Liver (tissue), 9 donors: ENCODE results near the gene TRIM32. TPM values are rescaled to one million over a fixed set of nuclear protein-coding genes. Genes with fewer than 3 reads are reported as not detected.

Source experiments
- DNase-seq: peaks from one replicate; pipeline ENCODE4 v3.0.0-alpha.2; 2017; ENCODE audit warnings: low spot score
- H3K27ac ChIP-seq, 2 donors: one replicate each; pipeline ENCODE4 v1.7.0; 2013; ENCODE audit warnings: inconsistent platforms in 2 of 2, low read length in 2 of 2, control low read depth in 1 of 2, low read depth in 1 of 2, mild to moderate bottlenecking in 1 of 2
- H3K27me3 ChIP-seq, 4 donors: one replicate each; pipeline versions ENCODE4 v1.6.1 to v1.7.0; 2013; ENCODE audit warnings: low read length in 3 of 4, inconsistent platforms in 1 of 4, mild to moderate bottlenecking in 1 of 4, moderate library complexity in 1 of 4; ENCODE audit not compliant: control insufficient read depth in 4 of 4, insufficient read depth in 4 of 4
- H3K36me3 ChIP-seq, 4 donors: one replicate each; pipeline versions ENCODE4 v1.6.1 to v1.7.0; 2013; ENCODE audit warnings: low read length in 3 of 4, mild to moderate bottlenecking in 3 of 4, low read depth in 1 of 4, moderate library complexity in 1 of 4; ENCODE audit not compliant: control insufficient read depth in 4 of 4, insufficient read depth in 3 of 4
- H3K4me1 ChIP-seq, 4 donors: one replicate each; pipeline versions ENCODE4 v1.6.1 to v1.7.0; 2013; ENCODE audit warnings: low read length in 3 of 4, mild to moderate bottlenecking in 3 of 4, moderate library complexity in 1 of 4; ENCODE audit not compliant: control insufficient read depth in 4 of 4, insufficient read depth in 4 of 4
- H3K4me3 ChIP-seq, 3 donors: one replicate each; pipeline versions ENCODE4 v1.6.1 to v1.7.0; 2013; ENCODE audit warnings: low read length in 3 of 3, control low read depth in 1 of 3, low read depth in 1 of 3, mild to moderate bottlenecking in 1 of 3
- H3K9ac ChIP-seq, 2 donors: one replicate each; pipeline ENCODE4 v1.7.0; 2013; ENCODE audit warnings: low read length in 2 of 2, mild to moderate bottlenecking in 2 of 2, moderate library complexity in 2 of 2, control low read depth in 1 of 2, low read depth in 1 of 2
- H3K9me3 ChIP-seq, 4 donors: one replicate each; pipeline versions ENCODE4 v1.6.1 to v1.7.0; 2013; ENCODE audit warnings: low read length in 3 of 4; ENCODE audit not compliant: control insufficient read depth in 4 of 4
- ATF3 ChIP-seq: IDR thresholded peaks from 2 replicates; pipeline ENCODE4 v1.6.1; 2016; ENCODE audit warnings: antibody characterized with exemption
- EGR1 ChIP-seq, 2 donors: IDR thresholded peaks; 2 replicates each; pipeline ENCODE4 v1.6.1; 2016 to 2018; ENCODE audit warnings: antibody characterized with exemption in 2 of 2, low read depth in 2 of 2
- FOXA1 ChIP-seq: IDR thresholded peaks from 2 replicates; pipeline ENCODE4 v1.6.1; 2016; ENCODE audit warnings: antibody characterized with exemption
- FOXA2 ChIP-seq: IDR thresholded peaks from 2 replicates; pipeline ENCODE4 v1.6.1; 2016; ENCODE audit warnings: antibody characterized with exemption
- GABPA ChIP-seq, 2 donors: IDR thresholded peaks in 1 of 2; conservative IDR thresholded peaks in 1 of 2; 2 replicates each; pipeline ENCODE4 v1.6.1; 2016; ENCODE audit warnings: antibody characterized with exemption in 2 of 2, mild to moderate bottlenecking in 1 of 2, moderate library complexity in 1 of 2
- HNF4A ChIP-seq, 2 donors: conservative IDR thresholded peaks; 2 replicates each; pipeline ENCODE4 v1.6.1; 2016; ENCODE audit warnings: antibody characterized with exemption in 2 of 2, mild to moderate bottlenecking in 2 of 2
- HNF4G ChIP-seq: IDR thresholded peaks from 2 replicates; pipeline ENCODE4 v1.6.1; 2016; ENCODE audit warnings: antibody characterized with exemption
- JUND ChIP-seq, 2 donors: IDR thresholded peaks; 2 replicates each; pipeline ENCODE4 v1.6.1; 2016; ENCODE audit warnings: antibody characterized with exemption in 2 of 2
- NR2F2 ChIP-seq: IDR thresholded peaks from 2 replicates; pipeline ENCODE4 v1.6.1; 2016; ENCODE audit warnings: antibody characterized with exemption
- RAD21 ChIP-seq, 2 donors: IDR thresholded peaks; 2 replicates each; pipeline ENCODE4 v1.6.1; 2016; ENCODE audit warnings: antibody characterized with exemption in 2 of 2, mild to moderate bottlenecking in 2 of 2
- SP1 ChIP-seq: IDR thresholded peaks from 2 replicates; pipeline ENCODE4 v1.6.1; 2018; ENCODE audit warnings: antibody characterized with exemption, mild to moderate bottlenecking
- TAF1 ChIP-seq: conservative IDR thresholded peaks from 2 replicates; pipeline ENCODE4 v1.6.1; 2016; ENCODE audit warnings: antibody characterized with exemption, mild to moderate bottlenecking
- YY1 ChIP-seq: IDR thresholded peaks from 2 replicates; pipeline ENCODE4 v1.6.1; 2016; ENCODE audit warnings: antibody characterized with exemption, mild to moderate bottlenecking
- WGBS: extraction: QIAGEN DNeasy Blood & Tissue Kit; methylation state at CpG from one replicate; pipeline ENCODE4 v1.1.7; 2013; 5-methylcytosine and 5-hydroxymethylcytosine counted together
- polyA plus RNA-seq, 2 donors: library from polyadenylated mRNA; stranded (reverse) in 1 of 2; unstranded in 1 of 2; fragments of 200-250 nt in 1 of 2; fragments of >200 nt in 1 of 2; fragmentation: Nextera tagmentation in 1 of 2; extraction: Ambion mirVana in 1 of 2; gene quantifications; one replicate each; pipeline versions ENCODE4 v1.2.1 to v1.2.3, GENCODE V29; 2013 to 2015
- total RNA-seq, 2 donors: library from RNA; depleted of rRNA; stranded (reverse); fragments of >200 nt; gene quantifications; one replicate each; pipeline ENCODE4 v1.2.3, GENCODE V29; 2014
- TF ChIP-seq, protein P1 (sequence below): IDR thresholded peaks from 2 replicates; pipeline ENCODE4 v1.6.1; 2016; ENCODE audit warnings: antibody characterized with exemption
- TF ChIP-seq, protein P2 (sequence below): IDR thresholded peaks from 2 replicates; pipeline ENCODE4 v1.6.1; 2016; ENCODE audit warnings: antibody characterized with exemption, mild to moderate bottlenecking
- TF ChIP-seq, protein P3 (sequence below): IDR thresholded peaks from 2 replicates; pipeline ENCODE4 v1.6.1; 2016; ENCODE audit warnings: antibody characterized with exemption
- donor health status: healthy.
- donor health status: healthy.
- donor health status: healthy.
- donor health status: healthy.
- donor health status: healthy.

TRIM32 gene
- total and polyA plus RNA-seq, 4 donors: 3.0 to 5.9 (median 3.5) TPM

DNA sequence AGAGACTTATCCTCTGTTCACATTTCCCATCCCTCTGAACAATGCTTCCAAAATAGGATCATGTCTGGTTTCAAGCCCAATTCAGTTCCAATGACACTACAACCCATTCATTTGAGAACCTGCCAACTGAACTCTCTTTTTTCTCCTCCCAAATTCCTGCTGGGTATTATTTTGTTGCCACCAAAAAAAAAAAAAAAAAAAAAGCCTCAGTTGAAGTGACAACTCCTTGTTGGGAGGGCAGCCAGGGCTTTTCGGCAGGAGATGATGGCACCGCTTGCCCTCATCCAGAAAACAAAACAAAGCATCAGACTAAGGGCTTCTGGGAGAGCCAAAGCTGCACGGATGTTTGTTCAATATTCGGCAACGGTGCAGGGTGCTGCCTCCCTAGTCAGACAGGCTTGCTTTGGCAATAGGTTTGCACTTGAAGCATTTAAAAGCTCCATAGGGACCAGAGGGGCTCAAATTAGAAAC is 30.6 kb upstream of the TRIM32 start:
- no peak for DNase-seq
- Histone ChIP-seq H3K9me3 (no peaks in the 10 kb centered on the region), H3K4me1 (no peaks in the 10 kb centered on the region), H3K27ac (no peak overlapping the region), H3K36me3 (no peaks in the 10 kb centered on the region), H3K4me3 (no peak overlapping the region), H3K27me3 (no peaks in the 10 kb centered on the region), H3K9ac (no peak overlapping the region)
- TF ChIP-seq, protein P1, sequence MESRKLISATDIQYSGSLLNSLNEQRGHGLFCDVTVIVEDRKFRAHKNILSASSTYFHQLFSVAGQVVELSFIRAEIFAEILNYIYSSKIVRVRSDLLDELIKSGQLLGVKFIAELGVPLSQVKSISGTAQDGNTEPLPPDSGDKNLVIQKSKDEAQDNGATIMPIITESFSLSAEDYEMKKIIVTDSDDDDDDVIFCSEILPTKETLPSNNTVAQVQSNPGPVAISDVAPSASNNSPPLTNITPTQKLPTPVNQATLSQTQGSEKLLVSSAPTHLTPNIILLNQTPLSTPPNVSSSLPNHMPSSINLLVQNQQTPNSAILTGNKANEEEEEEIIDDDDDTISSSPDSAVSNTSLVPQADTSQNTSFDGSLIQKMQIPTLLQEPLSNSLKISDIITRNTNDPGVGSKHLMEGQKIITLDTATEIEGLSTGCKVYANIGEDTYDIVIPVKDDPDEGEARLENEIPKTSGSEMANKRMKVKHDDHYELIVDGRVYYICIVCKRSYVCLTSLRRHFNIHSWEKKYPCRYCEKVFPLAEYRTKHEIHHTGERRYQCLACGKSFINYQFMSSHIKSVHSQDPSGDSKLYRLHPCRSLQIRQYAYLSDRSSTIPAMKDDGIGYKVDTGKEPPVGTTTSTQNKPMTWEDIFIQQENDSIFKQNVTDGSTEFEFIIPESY: no peak
- TF ChIP-seq NR2F2 (no peak), GABPA (IDR thresholded peaks at IDR 0.05 in 1 of 2, conservative IDR thresholded peaks at IDR 0.05 in 1 of 2) (no peak), FOXA2 (no peak), TAF1 (no peak), EGR1 (IDR thresholded peaks at IDR 0.05; ENCODE audit: low read depth in 2 of 2) (no peak), HNF4G (no peak), HNF4A (conservative IDR thresholded peaks at IDR 0.05) (no peak), JUND (IDR thresholded peaks at IDR 0.05) (no peak), YY1 (no peak), RAD21 (IDR thresholded peaks at IDR 0.05) (no peak)
- 71% methylated on average over 5 of the region's 5 CpGs for WGBS

DNA sequence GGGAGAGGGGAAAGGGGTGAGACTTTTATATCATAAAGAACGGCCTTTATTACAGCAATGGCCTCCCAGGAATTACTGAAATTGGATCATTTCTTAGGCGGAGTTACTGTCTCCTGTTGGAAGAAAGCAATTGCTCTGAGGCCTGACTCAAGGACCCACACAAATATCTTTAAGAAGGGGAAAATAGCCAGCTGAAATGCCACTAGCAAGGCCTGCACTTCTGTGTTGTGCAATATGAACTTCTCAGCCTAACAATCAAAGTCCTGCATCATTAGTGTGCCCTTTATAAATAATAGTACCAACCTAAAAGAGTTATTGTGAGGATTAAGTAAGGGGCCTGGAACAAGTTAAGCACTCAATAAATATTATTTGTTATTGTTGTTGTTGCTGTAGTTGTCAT is 30.1 kb upstream of the TRIM32 start:
- no peak overlapping the region for H3K27ac ChIP-seq
- no peaks in the 10 kb centered on the region for H3K4me1 ChIP-seq
- H3K9me3 ChIP-seq: no peaks in the 10 kb centered on the region
- WGBS: 88% methylated on average over 2 of the region's 2 CpGs
- H3K36me3 ChIP-seq: no peaks in the 10 kb centered on the region
- H3K9ac ChIP-seq: no peak overlapping the region
- no peak overlapping the region for H3K4me3 ChIP-seq
- no peaks in the 10 kb centered on the region for H3K27me3 ChIP-seq
- no peak for DNase-seq
- TF ChIP-seq, protein P2, sequence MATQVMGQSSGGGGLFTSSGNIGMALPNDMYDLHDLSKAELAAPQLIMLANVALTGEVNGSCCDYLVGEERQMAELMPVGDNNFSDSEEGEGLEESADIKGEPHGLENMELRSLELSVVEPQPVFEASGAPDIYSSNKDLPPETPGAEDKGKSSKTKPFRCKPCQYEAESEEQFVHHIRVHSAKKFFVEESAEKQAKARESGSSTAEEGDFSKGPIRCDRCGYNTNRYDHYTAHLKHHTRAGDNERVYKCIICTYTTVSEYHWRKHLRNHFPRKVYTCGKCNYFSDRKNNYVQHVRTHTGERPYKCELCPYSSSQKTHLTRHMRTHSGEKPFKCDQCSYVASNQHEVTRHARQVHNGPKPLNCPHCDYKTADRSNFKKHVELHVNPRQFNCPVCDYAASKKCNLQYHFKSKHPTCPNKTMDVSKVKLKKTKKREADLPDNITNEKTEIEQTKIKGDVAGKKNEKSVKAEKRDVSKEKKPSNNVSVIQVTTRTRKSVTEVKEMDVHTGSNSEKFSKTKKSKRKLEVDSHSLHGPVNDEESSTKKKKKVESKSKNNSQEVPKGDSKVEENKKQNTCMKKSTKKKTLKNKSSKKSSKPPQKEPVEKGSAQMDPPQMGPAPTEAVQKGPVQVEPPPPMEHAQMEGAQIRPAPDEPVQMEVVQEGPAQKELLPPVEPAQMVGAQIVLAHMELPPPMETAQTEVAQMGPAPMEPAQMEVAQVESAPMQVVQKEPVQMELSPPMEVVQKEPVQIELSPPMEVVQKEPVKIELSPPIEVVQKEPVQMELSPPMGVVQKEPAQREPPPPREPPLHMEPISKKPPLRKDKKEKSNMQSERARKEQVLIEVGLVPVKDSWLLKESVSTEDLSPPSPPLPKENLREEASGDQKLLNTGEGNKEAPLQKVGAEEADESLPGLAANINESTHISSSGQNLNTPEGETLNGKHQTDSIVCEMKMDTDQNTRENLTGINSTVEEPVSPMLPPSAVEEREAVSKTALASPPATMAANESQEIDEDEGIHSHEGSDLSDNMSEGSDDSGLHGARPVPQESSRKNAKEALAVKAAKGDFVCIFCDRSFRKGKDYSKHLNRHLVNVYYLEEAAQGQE: no peak
- TF ChIP-seq, protein P3, sequence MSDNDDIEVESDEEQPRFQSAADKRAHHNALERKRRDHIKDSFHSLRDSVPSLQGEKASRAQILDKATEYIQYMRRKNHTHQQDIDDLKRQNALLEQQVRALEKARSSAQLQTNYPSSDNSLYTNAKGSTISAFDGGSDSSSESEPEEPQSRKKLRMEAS: no peak
- TF ChIP-seq HNF4G (no peak), NR2F2 (no peak), TAF1 (no peak), FOXA1 (no peak)

- Histone ChIP-seq H3K9me3 (no peaks in the 10 kb centered on the region), H3K4me3 (no peak overlapping the region), H3K27me3 (no peaks in the 10 kb centered on the region), H3K9ac (no peak overlapping the region), H3K36me3 (no peaks in the 10 kb centered on the region), H3K4me1 (no peaks in the 10 kb centered on the region), H3K27ac (no peak overlapping the region)
- no peak for DNase-seq
- 96% methylated on average over 2 of the region's 2 CpGs for WGBS
- TF ChIP-seq SP1 (no peak), FOXA2 (no peak), ATF3 (no peak)
Observed at GRCh38 chr9:116658265-116658664, 28.8 kb upstream of the TRIM32 start.
